Measurements from ENCODE around the gene NPHP4. TPM values are rescaled to one million over a fixed set of nuclear protein-coding genes. Genes with fewer than 3 reads are reported as not detected.

The NPHP4 gene
- polyA plus RNA-seq, 1 donor (not counting 4 experiments of a cell fraction or from before 2014, with no cell fraction given) = 3.7 TPM

DNA sequence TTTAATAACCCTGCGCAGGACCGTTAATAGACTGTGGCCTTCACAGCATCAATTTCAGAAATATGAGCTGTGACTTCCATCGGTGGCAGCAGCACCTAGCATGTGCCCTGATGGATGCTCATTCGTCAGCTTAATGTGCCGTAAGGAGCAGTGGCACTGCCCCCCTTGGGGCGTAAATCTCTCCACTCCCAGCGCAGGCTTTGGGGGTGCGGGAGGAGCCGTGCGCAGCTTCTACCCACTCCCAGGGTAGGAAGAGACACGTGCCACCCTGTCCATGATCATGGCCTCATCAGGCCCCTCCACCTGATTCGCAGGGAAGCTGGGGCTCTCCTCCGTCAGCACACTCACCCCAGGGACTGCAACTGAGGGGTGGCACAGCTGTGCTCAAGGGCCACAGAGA, 149.5 kb downstream of the NPHP4 start:
- peaks cover 2% of the 10 kb centered on the region for H4K20me1 ChIP-seq (ENCODE audit: control insufficient read depth, extremely low read depth, insufficient read depth, low read length)
- no peak overlapping the region for H3K9ac ChIP-seq (ENCODE audit: control insufficient read depth, extremely low read depth, insufficient read depth, low read length)
- no peaks in the 10 kb centered on the region for H3K79me2 ChIP-seq (ENCODE audit: control insufficient read depth, insufficient read depth, low read length)
- DNase-seq (ENCODE audit: low read depth, low spot score) (no peak), FAIRE-seq (no peak)
- no peaks in the 10 kb centered on the region for H3K4me1 ChIP-seq (ENCODE audit: control insufficient read depth, extremely low read depth, insufficient read depth, low read length)
- H3K27ac ChIP-seq (ENCODE audit: control insufficient read depth, insufficient read depth, low read length) = no peak overlapping the region
- dilution Hi-C loops (cut with MboI; ENCODE audit: extremely low pct_ligation_motif_present, low sequenced_read_pairs) = no loop called here
- no peaks in the 10 kb centered on the region for H3K9me3 ChIP-seq (ENCODE audit: control insufficient read depth, low read depth, low read length)
- no peak overlapping the region for H2AFZ ChIP-seq (ENCODE audit: control insufficient read depth, low read length)
- H3K27me3 ChIP-seq (ENCODE audit: control insufficient read depth, extremely low read depth, insufficient read depth, low read length) = no peaks in the 10 kb centered on the region
- no peak for TF ChIP-seq EZH2 (IDR thresholded peaks at IDR 0.05; ENCODE audit: low read length)
- TF ChIP-seq, protein P1, sequence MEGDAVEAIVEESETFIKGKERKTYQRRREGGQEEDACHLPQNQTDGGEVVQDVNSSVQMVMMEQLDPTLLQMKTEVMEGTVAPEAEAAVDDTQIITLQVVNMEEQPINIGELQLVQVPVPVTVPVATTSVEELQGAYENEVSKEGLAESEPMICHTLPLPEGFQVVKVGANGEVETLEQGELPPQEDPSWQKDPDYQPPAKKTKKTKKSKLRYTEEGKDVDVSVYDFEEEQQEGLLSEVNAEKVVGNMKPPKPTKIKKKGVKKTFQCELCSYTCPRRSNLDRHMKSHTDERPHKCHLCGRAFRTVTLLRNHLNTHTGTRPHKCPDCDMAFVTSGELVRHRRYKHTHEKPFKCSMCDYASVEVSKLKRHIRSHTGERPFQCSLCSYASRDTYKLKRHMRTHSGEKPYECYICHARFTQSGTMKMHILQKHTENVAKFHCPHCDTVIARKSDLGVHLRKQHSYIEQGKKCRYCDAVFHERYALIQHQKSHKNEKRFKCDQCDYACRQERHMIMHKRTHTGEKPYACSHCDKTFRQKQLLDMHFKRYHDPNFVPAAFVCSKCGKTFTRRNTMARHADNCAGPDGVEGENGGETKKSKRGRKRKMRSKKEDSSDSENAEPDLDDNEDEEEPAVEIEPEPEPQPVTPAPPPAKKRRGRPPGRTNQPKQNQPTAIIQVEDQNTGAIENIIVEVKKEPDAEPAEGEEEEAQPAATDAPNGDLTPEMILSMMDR (optimal IDR thresholded peaks at IDR 0.05 in 1 of 3, IDR thresholded peaks at IDR 0.05 in 1 of 3, conservative IDR thresholded peaks at IDR 0.05 in 1 of 3; ENCODE audit: extremely low read depth in 1 of 3, insufficient read depth in 2 of 3, low read length in 3 of 3) = no peak
- H3K36me3 ChIP-seq (ENCODE audit: control insufficient read depth in 2 of 2, extremely low read depth in 1 of 2, insufficient read depth in 2 of 2, low read length in 2 of 2) = no peaks in the 10 kb centered on the region
- H3K9me1 ChIP-seq (ENCODE audit: control insufficient read depth, extremely low read depth, insufficient read depth, low read length) = no peaks in the 10 kb centered on the region
- no peak overlapping the region for H3K4me2 ChIP-seq (ENCODE audit: control insufficient read depth, extremely low read depth, insufficient read depth, low read depth, low read length)
- no peak overlapping the region for H3K4me3 ChIP-seq (ENCODE audit: control insufficient read depth in 2 of 3, extremely low read depth in 1 of 3, insufficient read depth in 2 of 3, low read depth in 1 of 3, low read length in 3 of 3)

DNA sequence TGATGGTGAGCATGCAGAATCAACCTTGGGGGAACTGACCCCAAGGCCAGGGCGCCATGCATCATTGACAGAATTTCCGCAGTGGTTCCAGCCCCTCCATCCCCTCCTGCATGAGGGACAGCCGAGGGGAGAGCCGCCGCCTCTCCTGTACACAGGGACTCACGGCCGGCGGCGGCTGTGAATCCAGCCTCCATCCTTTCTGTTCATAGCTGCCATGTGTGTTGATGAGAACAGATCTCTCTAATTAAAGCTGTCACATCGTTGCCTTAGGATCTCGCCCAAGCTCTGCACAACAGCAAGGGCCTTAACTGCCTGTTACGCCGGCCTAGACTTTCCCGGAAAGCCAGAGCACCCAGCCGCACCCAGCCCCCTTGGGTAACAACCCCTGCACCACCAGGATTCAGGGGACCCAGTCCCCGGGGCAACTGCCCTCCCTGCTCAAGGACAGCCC, 151.6 kb downstream of the NPHP4 start:
- Histone ChIP-seq H3K27me3 (ENCODE audit: control insufficient read depth, extremely low read depth, insufficient read depth, low read length) (no peaks in the 10 kb centered on the region), H3K9ac (ENCODE audit: control insufficient read depth, extremely low read depth, insufficient read depth, low read length) (no peak overlapping the region), H3K9me1 (ENCODE audit: control insufficient read depth, extremely low read depth, insufficient read depth, low read length) (no peaks in the 10 kb centered on the region), H3K9me3 (ENCODE audit: control insufficient read depth, low read depth, low read length) (no peaks in the 10 kb centered on the region), H4K20me1 (ENCODE audit: control insufficient read depth, extremely low read depth, insufficient read depth, low read length) (peaks cover 2% of the 10 kb centered on the region), H3K4me2 (ENCODE audit: control insufficient read depth, extremely low read depth, insufficient read depth, low read depth, low read length) (no peak overlapping the region), H2AFZ (ENCODE audit: control insufficient read depth, low read length) (no peak overlapping the region), H3K4me1 (ENCODE audit: control insufficient read depth, extremely low read depth, insufficient read depth, low read length) (no peaks in the 10 kb centered on the region), H3K36me3 (ENCODE audit: control insufficient read depth in 2 of 2, extremely low read depth in 1 of 2, insufficient read depth in 2 of 2, low read length in 2 of 2) (no peaks in the 10 kb centered on the region), H3K79me2 (ENCODE audit: control insufficient read depth, insufficient read depth, low read length) (no peaks in the 10 kb centered on the region), H3K27ac (ENCODE audit: control insufficient read depth, insufficient read depth, low read length) (no peak overlapping the region), H3K4me3 (ENCODE audit: control insufficient read depth in 2 of 3, extremely low read depth in 1 of 3, insufficient read depth in 2 of 3, low read depth in 1 of 3, low read length in 3 of 3) (no peak overlapping the region)
- dilution Hi-C loops (cut with MboI; ENCODE audit: extremely low pct_ligation_motif_present, low sequenced_read_pairs) = no loop called here
- FAIRE-seq = no peak
- DNase-seq (ENCODE audit: low read depth, low spot score) = no peak
- TF ChIP-seq, protein P1 (optimal IDR thresholded peaks at IDR 0.05 in 1 of 3, IDR thresholded peaks at IDR 0.05 in 1 of 3, conservative IDR thresholded peaks at IDR 0.05 in 1 of 3; ENCODE audit: extremely low read depth in 1 of 3, insufficient read depth in 2 of 3, low read length in 3 of 3) = no peak
- no peak for TF ChIP-seq EZH2 (IDR thresholded peaks at IDR 0.05; ENCODE audit: low read length)
